ENCODE results near the gene AZIN2. TPM values are rescaled to one million over a fixed set of nuclear protein-coding genes. Genes with fewer than 3 reads are reported as not detected.

Gene AZIN2
- total RNA-seq, 4 donors from 2014 or later: 2.1 to 3.7 (median 3.2) TPM

DNA sequence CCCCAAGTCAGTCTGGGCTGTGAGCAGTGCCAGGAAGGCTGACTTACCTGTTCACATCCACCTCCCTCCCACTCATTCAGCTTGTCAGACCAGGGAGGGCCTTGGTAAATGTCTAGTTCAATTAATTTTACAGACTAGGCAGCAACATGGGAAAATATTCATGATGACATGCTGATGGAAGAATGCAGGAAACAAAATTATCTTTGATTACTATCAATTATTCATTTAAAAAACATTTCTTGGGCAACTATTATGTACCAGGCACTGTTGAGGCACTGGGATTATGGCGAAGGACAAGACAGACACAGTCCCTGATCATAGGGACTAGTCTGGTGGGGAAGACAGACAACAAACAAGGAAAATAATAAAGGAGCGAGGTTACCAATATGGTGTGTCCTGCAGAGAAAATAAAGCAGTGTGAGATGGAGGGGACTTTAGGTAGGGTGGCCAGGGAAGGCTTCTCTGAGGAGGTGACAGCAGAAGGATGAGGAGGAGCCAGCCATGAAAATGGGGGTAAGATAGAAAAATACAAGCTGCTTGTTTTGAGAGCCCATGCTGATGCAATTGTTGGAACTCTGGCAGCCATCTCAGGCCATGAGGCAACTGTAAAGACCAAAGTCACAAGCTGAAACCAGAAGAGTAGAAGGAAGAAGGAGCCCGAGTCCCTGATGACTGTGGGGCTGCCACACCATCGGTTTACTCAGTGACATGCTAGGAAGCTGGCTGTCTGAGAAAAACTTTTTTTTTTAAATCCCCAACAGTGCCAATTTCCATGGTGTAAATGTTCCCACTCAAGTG, 86.9 kb downstream of the AZIN2 start:
- TF ChIP-seq, protein P1, sequence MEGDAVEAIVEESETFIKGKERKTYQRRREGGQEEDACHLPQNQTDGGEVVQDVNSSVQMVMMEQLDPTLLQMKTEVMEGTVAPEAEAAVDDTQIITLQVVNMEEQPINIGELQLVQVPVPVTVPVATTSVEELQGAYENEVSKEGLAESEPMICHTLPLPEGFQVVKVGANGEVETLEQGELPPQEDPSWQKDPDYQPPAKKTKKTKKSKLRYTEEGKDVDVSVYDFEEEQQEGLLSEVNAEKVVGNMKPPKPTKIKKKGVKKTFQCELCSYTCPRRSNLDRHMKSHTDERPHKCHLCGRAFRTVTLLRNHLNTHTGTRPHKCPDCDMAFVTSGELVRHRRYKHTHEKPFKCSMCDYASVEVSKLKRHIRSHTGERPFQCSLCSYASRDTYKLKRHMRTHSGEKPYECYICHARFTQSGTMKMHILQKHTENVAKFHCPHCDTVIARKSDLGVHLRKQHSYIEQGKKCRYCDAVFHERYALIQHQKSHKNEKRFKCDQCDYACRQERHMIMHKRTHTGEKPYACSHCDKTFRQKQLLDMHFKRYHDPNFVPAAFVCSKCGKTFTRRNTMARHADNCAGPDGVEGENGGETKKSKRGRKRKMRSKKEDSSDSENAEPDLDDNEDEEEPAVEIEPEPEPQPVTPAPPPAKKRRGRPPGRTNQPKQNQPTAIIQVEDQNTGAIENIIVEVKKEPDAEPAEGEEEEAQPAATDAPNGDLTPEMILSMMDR (IDR thresholded peaks at IDR 0.05): no peak
- TF ChIP-seq EP300 (IDR thresholded peaks at IDR 0.05): no peak
- TF ChIP-seq POLR2A (IDR thresholded peaks at IDR 0.05): no peak
- no peak for TF ChIP-seq POLR2AphosphoS5 (IDR thresholded peaks at IDR 0.05)
- Histone ChIP-seq H3K4me3 (no peak overlapping the region), H3K27ac (no peak overlapping the region), H3K9me3 (no peaks in the 10 kb centered on the region), H3K36me3 (no peaks in the 10 kb centered on the region), H3K4me1 (no peaks in the 10 kb centered on the region), H3K27me3 (no peaks in the 10 kb centered on the region)
- WGBS: 91% methylated on average over 4 of the region's 4 CpGs
- DNase-seq (ENCODE audit: low spot score in 2 of 2): no peak

DNA sequence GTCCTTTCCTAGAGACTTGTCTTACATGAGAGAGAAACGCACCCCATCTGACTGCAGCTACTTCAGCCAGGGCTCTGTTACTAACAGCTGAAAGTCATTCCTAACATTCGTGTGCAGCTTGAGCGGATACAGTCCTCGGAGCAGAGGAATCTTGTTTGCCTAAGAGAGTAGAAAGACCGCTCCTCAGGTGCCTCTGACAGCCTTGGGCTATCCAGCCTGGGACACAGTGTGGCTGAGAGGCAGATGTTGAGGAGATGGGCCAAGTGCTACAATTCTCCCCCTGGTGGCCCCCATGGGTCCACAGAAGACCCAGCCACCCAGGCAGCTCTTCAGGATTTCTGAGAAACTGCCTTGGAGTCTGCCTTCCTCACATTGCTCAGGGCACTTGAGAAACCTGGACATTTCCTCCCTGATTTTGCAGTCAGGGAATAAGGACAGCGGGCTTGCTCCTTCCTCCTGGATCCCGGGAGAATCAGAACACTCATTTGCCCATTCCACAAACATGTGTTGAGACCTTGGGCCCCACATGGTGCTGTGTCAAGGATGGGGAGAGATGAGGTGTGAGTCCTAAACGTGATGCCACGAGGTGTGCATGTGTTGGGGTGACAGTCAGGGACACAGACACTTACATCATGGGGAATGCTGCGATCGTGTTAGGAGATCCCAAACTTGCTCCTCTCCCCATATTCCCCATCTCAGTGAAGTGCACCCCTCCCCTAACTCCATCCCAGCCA, 87.8 kb downstream of the AZIN2 start:
- no peaks in the 10 kb centered on the region for H3K36me3 ChIP-seq
- no peaks in the 10 kb centered on the region for H3K9me3 ChIP-seq
- WGBS: 67% methylated on average over 8 of the region's 11 CpGs

DNA sequence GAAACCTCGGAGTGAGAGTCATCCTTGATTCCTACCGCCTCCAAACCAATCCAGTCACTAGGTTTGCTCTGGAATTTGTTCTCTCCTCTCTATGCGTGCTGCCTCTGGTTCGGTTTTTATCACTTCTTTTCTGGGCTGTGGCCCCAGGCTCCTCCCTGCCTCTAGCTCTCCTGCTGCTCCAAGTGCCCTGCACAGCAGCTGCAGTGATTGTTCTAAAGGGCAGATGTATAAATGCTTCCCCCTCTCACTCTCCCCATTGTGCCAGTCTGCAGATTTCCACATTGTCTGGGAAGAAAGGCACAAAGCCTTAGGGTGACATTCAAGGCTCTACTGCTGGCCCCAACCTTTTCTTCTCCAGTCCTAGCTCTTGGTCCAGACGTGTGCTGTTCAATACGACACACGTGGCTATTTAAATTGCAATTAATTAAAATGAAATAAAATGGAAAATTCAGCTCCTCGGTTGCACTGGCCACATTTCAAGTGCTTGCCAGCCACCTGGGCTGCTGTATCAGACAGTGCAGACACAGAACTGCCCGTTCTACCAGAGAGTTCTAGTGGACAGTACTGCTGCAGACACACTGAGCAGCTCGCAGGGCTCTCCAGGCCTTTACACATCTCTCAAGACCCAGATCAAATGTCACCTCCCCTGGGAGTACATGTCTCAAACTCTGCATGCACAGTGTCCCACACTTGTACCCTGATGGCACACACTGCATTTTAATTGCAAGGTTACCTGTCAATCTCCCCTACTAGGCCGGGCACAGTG, 88.5 kb downstream of the AZIN2 start:
- Histone ChIP-seq H3K27ac (no peak overlapping the region), H3K4me3 (no peak overlapping the region), H3K4me1 (no peaks in the 10 kb centered on the region), H3K27me3 (no peaks in the 10 kb centered on the region), H3K9me3 (no peaks in the 10 kb centered on the region), H3K36me3 (no peaks in the 10 kb centered on the region)
- no peak for DNase-seq (ENCODE audit: low spot score in 2 of 2)
- 69% methylated on average over 11 of the region's 11 CpGs for WGBS
- no peak for TF ChIP-seq POLR2A (IDR thresholded peaks at IDR 0.05)
- TF ChIP-seq, protein P1 (IDR thresholded peaks at IDR 0.05): no peak
- TF ChIP-seq POLR2AphosphoS5 (IDR thresholded peaks at IDR 0.05): no peak
- TF ChIP-seq EP300 (IDR thresholded peaks at IDR 0.05): no peak

More for the DNA sequence above, 87.8 kb downstream of the AZIN2 start:
- Histone ChIP-seq H3K27ac (no peak overlapping the region), H3K4me3 (no peak overlapping the region), H3K27me3 (no peaks in the 10 kb centered on the region), H3K4me1 (no peaks in the 10 kb centered on the region)
- no peak for DNase-seq (ENCODE audit: low spot score in 2 of 2)
- no peak for TF ChIP-seq POLR2A (IDR thresholded peaks at IDR 0.05)
- TF ChIP-seq POLR2AphosphoS5 (IDR thresholded peaks at IDR 0.05): no peak
- TF ChIP-seq EP300 (IDR thresholded peaks at IDR 0.05): no peak
- TF ChIP-seq, protein P1 (IDR thresholded peaks at IDR 0.05): no peak

Other genes starting within 250 kb of the AZIN2 start
- 1 to 10 TPM in 2 of 4 donors, under 1 TPM in 1, not detected in 1; 0.48 to 3.0 (median 1.6) TPM for gene FNDC5, start 210.2 kb upstream of the AZIN2 start, total RNA-seq
- not detected for gene HPCA, start 194.7 kb upstream of the AZIN2 start, total RNA-seq
- 100 to 1,000 TPM in 3 of 4 donors, 10 to 100 TPM in 1; 61.9 to 283 (median 228) TPM for gene TMEM54, start 179.8 kb upstream of the AZIN2 start, total RNA-seq
- 10 to 100 TPM; 33.1 to 55.5 (median 43.0) TPM for gene RNF19B, start 116.3 kb upstream of the AZIN2 start, total RNA-seq
- 100 to 1,000 TPM; 122 to 139 (median 125) TPM for gene AK2, start 44.3 kb upstream of the AZIN2 start, total RNA-seq
- gene TRIM62, start 100.9 kb downstream of the AZIN2 start, total RNA-seq: 10 to 100 TPM; 25.8 to 41.4 (median 34.0) TPM
- gene ZNF362, start 175.3 kb downstream of the AZIN2 start, total RNA-seq: 10 to 100 TPM; 18.7 to 23.9 (median 21.9) TPM
- not detected for gene A3GALT2, start 239.9 kb downstream of the AZIN2 start, total RNA-seq